WTC11 (cell line): ENCODE results near the gene GRIFIN. TPM values are rescaled to one million over a fixed set of nuclear protein-coding genes. Genes with fewer than 3 reads are reported as not detected.
A peak's percentile ranks its signal among the peaks of the same experiment; 100 is the strongest.

Source experiments
- ATAC-seq: fragments of 200-7000 bp; cut with Tn5 transposase; 2 replicates; pipeline ENCODE4 v1.10.0; 2021; ENCODE audit warnings: mild to moderate bottlenecking, moderate library complexity
- CTCF ChIA-PET: fragments of 300-600 bp; sonication (Branson Sonifier 250); formaldehyde crosslinking; loops from one replicate; lab custom pipeline; 2021; ENCODE audit warnings: antibody characterized with exemption; lab: Charles Lee
- POLR2A ChIA-PET: fragments of 350-600 bp; sonication (Branson Sonifier 250); formaldehyde crosslinking; loops from one replicate; lab custom pipeline; 2021; ENCODE audit warnings: antibody characterized with exemption; lab: Charles Lee
- DNase-seq: peaks from one replicate; pipeline ENCODE4 v3.0.0; 2021; ENCODE audit warnings: low spot score
- H3K27ac Mint-ChIP-seq: 2 replicates; pipeline ENCODE4 v1.8.0; 2021; ENCODE audit warnings: mixed read lengths
- H3K27me3 Mint-ChIP-seq: 2 replicates; pipeline ENCODE4 v1.8.0; 2021; ENCODE audit warnings: low read depth, mild to moderate bottlenecking, moderate library complexity, mixed read lengths
- H3K36me3 Mint-ChIP-seq: 2 replicates; pipeline ENCODE4 v1.8.0; 2021; ENCODE audit warnings: mixed read lengths
- H3K4me1 Mint-ChIP-seq: 2 replicates; pipeline ENCODE4 v1.8.0; 2022; ENCODE audit warnings: mixed read lengths
- H3K4me3 Mint-ChIP-seq: 2 replicates; pipeline ENCODE4 v1.8.0; 2021; ENCODE audit warnings: mild to moderate bottlenecking, moderate library complexity, mixed read lengths
- H3K9me3 Mint-ChIP-seq: 2 replicates; pipeline ENCODE4 v1.8.0; 2021; ENCODE audit warnings: mixed read lengths
- ATF2 ChIP-seq: sonication (generic); formaldehyde crosslinking; IDR thresholded peaks from 2 replicates; pipeline ENCODE4 v1.8.1; 2022; ENCODE audit warnings: low read depth, missing genetic modification reagents, borderline replicate concordance
- CBFB ChIP-seq: sonication (generic); formaldehyde crosslinking; IDR thresholded peaks from 2 replicates; pipeline ENCODE4 v1.8.1; 2022; ENCODE audit warnings: mild to moderate bottlenecking, low read depth, missing genetic modification reagents
- CDX4 ChIP-seq: fragments of 250-450 bp; sonication (Bioruptor Pico); IDR thresholded peaks from 2 replicates; pipeline ENCODE4 v1.9.0; 2021; ENCODE audit warnings: moderate library complexity, mild to moderate bottlenecking, inconsistent platforms, borderline replicate concordance
- CREB1 ChIP-seq: sonication (generic); formaldehyde crosslinking; IDR thresholded peaks from 2 replicates; pipeline ENCODE4 v1.8.0; 2023; ENCODE audit warnings: mild to moderate bottlenecking, missing genetic modification reagents
- ESRRA ChIP-seq: sonication (generic); formaldehyde crosslinking; IDR thresholded peaks from 2 replicates; pipeline ENCODE4 v1.8.1; 2022; ENCODE audit warnings: mild to moderate bottlenecking, missing genetic modification reagents, borderline replicate concordance
- ETV6 ChIP-seq: sonication (generic); formaldehyde crosslinking; IDR thresholded peaks from 2 replicates; pipeline ENCODE4 v1.8.1; 2022; ENCODE audit warnings: mild to moderate bottlenecking, missing genetic modification reagents
- FOXP1 ChIP-seq: sonication (generic); formaldehyde crosslinking; IDR thresholded peaks from 2 replicates; pipeline ENCODE4 v1.8.0; 2022; ENCODE audit warnings: missing genetic modification reagents, mild to moderate bottlenecking, moderate library complexity, borderline replicate concordance
- HMGA2 ChIP-seq: fragments of 250-450 bp; sonication (Bioruptor Pico); IDR thresholded peaks from 2 replicates; pipeline ENCODE4 v1.4.0; 2021; ENCODE audit warnings: mild to moderate bottlenecking, moderate library complexity
- NR2C2 ChIP-seq: sonication (generic); formaldehyde crosslinking; IDR thresholded peaks from 2 replicates; pipeline ENCODE4 v1.8.0; 2022; ENCODE audit warnings: mild to moderate bottlenecking, missing genetic modification reagents
- ZBTB21 ChIP-seq: sonication (generic); formaldehyde crosslinking; IDR thresholded peaks from 2 replicates; pipeline ENCODE4 v1.8.1; 2023; ENCODE audit warnings: mild to moderate bottlenecking, missing genetic modification reagents, borderline replicate concordance
- ZNF121 ChIP-seq: sonication (generic); formaldehyde crosslinking; IDR thresholded peaks from 2 replicates; pipeline ENCODE4 v1.8.0; 2023; ENCODE audit warnings: missing genetic modification reagents
- ZNF423 ChIP-seq: fragments of 250-450 bp; sonication (Bioruptor Pico); IDR thresholded peaks from 2 replicates; pipeline ENCODE4 v2.1.2; 2022; ENCODE audit warnings: mild to moderate bottlenecking, moderate library complexity
- ZNF425 ChIP-seq: fragments of 250-450 bp; sonication (Bioruptor Pico); conservative IDR thresholded peaks from 2 replicates; pipeline ENCODE4 v1.9.0; 2021; ENCODE audit warnings: mild to moderate bottlenecking
- total RNA-seq: library from RNA; stranded (reverse); gene quantifications from 3 replicates; pipeline ENCODE4 v1.2.3, GENCODE V29; 2021
- TF ChIP-seq, protein P1 (sequence below): sonication (generic); formaldehyde crosslinking; IDR thresholded peaks from 2 replicates; pipeline ENCODE4 v1.8.0; 2023; ENCODE audit warnings: mild to moderate bottlenecking, missing genetic modification reagents
- TF ChIP-seq, protein P2 (sequence below): sonication (generic); formaldehyde crosslinking; IDR thresholded peaks from 2 replicates; pipeline ENCODE4 v1.8.0; 2022; ENCODE audit warnings: mild to moderate bottlenecking, missing genetic modification reagents
- TF ChIP-seq, protein P3 (sequence below): fragments of 250-450 bp; sonication (Bioruptor Pico); IDR thresholded peaks from 2 replicates; pipeline ENCODE4 v1.9.0; 2021; ENCODE audit warnings: mild to moderate bottlenecking
- TF ChIP-seq, protein P4 (sequence below): fragments of 200-600 bp; IDR thresholded peaks from 2 replicates; pipeline ENCODE4 v1.8.0; 2022; ENCODE audit warnings: antibody characterized with exemption

The GRIFIN gene
- total RNA-seq, 1 experiment from 2014 or later: not detected

- ATAC-seq (peak; percentile 10; the same call in 1 of the 2 replicates), DNase-seq (no peak)
- H3K9me3 Mint-ChIP-seq: no peaks in the 10 kb centered on the region
- H3K4me3 Mint-ChIP-seq: no peak overlapping the region
- H3K36me3 Mint-ChIP-seq: no peaks in the 10 kb centered on the region
- TF ChIP-seq NR2C2 (0 out of 2 replicates have a peak, but pooled peaks have one; percentile 7), ZNF121 (no peak), HMGA2 (CRISPR knock-in tag) (no peak)
- POLR2A ChIA-PET: interaction anchor here (0.6 kb wide), 1 partner anchor 143 kb away, joined by 3 read pairs; no protein-coding TSS in a partner anchor
- H3K27ac Mint-ChIP-seq: no peak overlapping the region
- no peaks in the 10 kb centered on the region for H3K27me3 Mint-ChIP-seq
- CTCF ChIA-PET: interaction anchor here (0.5 to 1.9 kb wide), 8 partner anchors 21 to 390 kb away, joined by 3 to 4 read pairs (median 3); partner anchors contain the start of gene BRAT1
- H3K4me1 Mint-ChIP-seq: peaks cover 35% of the 10 kb centered on the region
These were observed 2.0 kb downstream of the GRIFIN start for GRCh38 chr7:2474224-2474623.

- Mint-ChIP-seq H3K27me3 (no peaks in the 10 kb centered on the region), H3K27ac (peak overlapping the region; percentile 5; the same call in 1 of the 2 replicates), H3K4me1 (peaks cover 39% of the 10 kb centered on the region), H3K9me3 (no peaks in the 10 kb centered on the region), H3K4me3 (no peak overlapping the region), H3K36me3 (no peaks in the 10 kb centered on the region)
- no peak for DNase-seq
- no peak for ATAC-seq
- POLR2A ChIA-PET: no interaction called here
- CTCF ChIA-PET: interaction anchor here (1.0 to 9.8 kb wide), 2 partner anchors 22 to 185 kb away, joined by 3 to 288 read pairs; no protein-coding TSS in a partner anchor
- TF ChIP-seq, protein P1, sequence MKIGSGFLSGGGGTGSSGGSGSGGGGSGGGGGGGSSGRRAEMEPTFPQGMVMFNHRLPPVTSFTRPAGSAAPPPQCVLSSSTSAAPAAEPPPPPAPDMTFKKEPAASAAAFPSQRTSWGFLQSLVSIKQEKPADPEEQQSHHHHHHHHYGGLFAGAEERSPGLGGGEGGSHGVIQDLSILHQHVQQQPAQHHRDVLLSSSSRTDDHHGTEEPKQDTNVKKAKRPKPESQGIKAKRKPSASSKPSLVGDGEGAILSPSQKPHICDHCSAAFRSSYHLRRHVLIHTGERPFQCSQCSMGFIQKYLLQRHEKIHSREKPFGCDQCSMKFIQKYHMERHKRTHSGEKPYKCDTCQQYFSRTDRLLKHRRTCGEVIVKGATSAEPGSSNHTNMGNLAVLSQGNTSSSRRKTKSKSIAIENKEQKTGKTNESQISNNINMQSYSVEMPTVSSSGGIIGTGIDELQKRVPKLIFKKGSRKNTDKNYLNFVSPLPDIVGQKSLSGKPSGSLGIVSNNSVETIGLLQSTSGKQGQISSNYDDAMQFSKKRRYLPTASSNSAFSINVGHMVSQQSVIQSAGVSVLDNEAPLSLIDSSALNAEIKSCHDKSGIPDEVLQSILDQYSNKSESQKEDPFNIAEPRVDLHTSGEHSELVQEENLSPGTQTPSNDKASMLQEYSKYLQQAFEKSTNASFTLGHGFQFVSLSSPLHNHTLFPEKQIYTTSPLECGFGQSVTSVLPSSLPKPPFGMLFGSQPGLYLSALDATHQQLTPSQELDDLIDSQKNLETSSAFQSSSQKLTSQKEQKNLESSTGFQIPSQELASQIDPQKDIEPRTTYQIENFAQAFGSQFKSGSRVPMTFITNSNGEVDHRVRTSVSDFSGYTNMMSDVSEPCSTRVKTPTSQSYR: no peak
- TF ChIP-seq ZNF425 (CRISPR knock-in tag) (no peak), CBFB (CRISPR knock-in tag) (no peak), ETV6 (CRISPR knock-in tag) (no peak), ATF2 (no peak), CREB1 (CRISPR knock-in tag) (no peak), CDX4 (CRISPR knock-in tag) (no peak), ZBTB21 (CRISPR knock-in tag) (no peak), ZNF423 (no peak), ESRRA (no peak), FOXP1 (CRISPR knock-in tag) (no peak)
- TF ChIP-seq, protein P2, sequence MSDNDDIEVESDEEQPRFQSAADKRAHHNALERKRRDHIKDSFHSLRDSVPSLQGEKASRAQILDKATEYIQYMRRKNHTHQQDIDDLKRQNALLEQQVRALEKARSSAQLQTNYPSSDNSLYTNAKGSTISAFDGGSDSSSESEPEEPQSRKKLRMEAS (CRISPR knock-in tag): no peak
- TF ChIP-seq, protein P3, sequence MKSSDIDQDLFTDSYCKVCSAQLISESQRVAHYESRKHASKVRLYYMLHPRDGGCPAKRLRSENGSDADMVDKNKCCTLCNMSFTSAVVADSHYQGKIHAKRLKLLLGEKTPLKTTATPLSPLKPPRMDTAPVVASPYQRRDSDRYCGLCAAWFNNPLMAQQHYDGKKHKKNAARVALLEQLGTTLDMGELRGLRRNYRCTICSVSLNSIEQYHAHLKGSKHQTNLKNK (CRISPR knock-in tag): no peak
- TF ChIP-seq, protein P4, sequence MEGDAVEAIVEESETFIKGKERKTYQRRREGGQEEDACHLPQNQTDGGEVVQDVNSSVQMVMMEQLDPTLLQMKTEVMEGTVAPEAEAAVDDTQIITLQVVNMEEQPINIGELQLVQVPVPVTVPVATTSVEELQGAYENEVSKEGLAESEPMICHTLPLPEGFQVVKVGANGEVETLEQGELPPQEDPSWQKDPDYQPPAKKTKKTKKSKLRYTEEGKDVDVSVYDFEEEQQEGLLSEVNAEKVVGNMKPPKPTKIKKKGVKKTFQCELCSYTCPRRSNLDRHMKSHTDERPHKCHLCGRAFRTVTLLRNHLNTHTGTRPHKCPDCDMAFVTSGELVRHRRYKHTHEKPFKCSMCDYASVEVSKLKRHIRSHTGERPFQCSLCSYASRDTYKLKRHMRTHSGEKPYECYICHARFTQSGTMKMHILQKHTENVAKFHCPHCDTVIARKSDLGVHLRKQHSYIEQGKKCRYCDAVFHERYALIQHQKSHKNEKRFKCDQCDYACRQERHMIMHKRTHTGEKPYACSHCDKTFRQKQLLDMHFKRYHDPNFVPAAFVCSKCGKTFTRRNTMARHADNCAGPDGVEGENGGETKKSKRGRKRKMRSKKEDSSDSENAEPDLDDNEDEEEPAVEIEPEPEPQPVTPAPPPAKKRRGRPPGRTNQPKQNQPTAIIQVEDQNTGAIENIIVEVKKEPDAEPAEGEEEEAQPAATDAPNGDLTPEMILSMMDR: no peak
- TF ChIP-seq, all 79 proteins: peak for 0
These were observed 2.6 kb downstream of the GRIFIN start for GRCh38 chr7:2473496-2474180.
